Glomerular visceral epithelial cell (primary cell): ENCODE measurements around the gene PUS1.
"Not testable (repeated sequence)": the region's sequence is repeated elsewhere in the genome, so short reads cannot be mapped to it uniquely, and the experiment has no call there.

Experiments used
- DNase-seq: peaks from one replicate; pipeline ENCODE4 v3.0.0-alpha.2; 2016; ENCODE audit errors: extremely low spot score

Gene PUS1

DNA sequence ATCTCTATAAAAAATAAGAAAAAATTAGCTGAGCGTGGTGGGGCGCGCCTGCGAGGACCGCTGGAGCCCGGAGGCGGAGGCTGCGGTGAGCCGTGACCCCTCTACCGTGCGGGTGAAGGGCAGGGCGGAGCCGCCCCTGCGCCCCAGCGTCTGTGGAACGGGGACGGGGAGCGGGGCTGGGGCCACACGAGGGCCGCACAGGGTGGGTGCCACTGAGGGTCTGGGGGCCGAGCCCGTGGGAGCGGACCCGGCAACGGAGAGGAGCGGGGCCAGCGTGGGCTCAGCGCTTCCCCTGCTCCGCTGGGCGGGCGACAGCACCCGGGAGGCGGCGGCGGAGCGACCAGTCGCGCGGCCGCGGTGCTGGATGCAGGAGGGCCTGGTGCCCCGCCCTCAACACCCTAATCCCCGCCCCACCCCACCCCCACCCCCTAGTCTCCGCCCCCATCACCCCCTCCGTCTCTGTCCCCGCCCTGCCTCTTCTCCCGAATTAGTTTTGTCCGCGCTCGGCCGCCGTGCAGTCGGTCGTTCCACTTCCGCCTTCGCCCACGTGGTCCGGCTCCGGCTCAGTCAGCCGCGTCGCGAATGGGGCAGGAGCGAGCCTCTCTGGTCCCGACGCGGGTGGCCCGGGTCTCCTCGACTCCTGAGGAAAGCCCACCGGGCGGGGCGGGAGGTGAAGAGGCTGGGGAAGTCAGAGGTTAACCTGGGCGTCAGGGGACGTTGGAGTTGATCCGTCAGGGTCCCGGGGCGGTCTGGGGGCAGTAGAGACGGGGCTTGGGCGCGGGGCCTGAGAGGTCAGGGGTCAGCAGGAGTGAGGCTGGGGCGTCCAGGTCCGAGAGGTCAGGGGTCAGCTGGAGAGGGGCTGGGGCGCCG is at the start of gene PUS1:
Gene PUS1 (plus strand): TSS at position 566 of the 870 bp plus-strand sequence. CDS start 447 bp downstream, outside the sequence.
- peak; percentile 95 for DNase-seq

DNA sequence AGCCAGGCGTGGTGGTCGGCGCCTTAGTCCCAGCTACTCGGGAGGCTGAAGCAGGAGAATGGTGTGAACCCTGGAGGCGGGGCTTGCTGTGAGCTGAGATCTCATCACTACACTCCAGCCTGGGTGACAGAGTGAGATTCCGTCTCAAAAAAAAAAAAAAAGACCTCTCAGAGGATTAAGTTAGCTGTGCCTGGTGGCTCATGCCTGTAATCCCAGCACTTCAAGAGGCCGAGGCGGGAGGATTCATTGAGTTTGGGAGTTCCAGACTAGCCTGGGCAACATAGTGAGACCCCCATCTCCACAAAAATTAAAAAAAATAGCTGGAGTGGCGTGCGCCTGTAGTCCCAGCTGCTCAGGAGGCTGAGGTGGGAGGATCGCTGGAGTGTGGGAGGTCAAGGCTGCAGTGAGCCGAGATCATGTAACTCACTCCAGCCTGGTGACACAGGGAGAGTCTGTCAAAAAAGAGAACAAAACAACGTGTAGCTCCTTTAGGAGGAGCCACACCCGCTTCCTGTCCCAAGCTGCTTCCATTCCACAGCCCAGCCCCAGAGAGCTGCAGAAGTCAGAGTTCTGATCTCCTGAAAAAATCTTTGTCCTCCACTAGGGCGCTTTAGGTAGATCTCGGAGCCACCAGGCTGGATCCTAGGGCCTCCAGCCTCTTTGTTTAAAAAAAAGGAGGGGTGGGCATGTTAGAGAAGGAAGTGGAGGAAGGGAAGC is 46.1 kb upstream of the PUS1 start:
- no peak for DNase-seq

DNA sequence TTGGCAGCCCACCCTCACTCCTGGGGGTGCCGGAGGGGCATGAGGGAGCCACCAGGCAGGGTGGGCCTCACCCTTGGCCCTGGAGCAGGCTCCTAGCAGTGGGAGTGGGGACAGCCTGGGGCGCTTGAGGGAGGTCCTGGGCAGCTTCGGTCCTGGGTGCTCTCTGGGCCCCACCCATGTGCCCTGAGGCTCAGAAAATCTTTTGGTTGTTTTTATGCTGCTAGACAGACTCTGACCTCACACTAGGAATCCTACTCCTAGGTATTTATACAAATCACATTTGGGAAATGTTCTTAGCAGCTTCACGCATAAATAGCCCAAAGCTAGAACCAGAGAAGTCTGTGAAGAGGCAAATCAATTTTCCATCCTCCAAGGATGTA is 45.6 kb upstream of the PUS1 start:
- DNase-seq, result no peak

DNA sequence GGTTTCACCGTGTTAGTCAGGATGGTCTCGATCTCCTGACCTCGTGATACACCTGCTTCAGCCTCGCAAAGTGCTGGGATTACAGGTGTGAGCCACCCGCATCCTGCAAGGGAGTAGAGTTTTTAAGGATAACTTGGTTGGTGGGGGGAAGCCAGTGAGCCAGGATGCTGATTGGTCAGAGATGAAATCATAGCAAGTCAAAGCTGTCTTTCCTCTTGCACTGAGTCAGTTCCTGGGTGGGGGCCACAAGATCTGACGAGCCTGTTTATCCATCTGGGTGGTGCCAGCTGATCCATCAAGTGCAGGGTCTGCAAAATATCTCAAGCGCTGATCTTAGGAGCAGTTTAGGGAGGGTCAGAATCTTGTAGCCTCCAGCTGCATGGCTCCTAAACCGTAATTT is 44.0 kb upstream of the PUS1 start:
- DNase-seq, result not testable (repeated sequence)

DNA sequence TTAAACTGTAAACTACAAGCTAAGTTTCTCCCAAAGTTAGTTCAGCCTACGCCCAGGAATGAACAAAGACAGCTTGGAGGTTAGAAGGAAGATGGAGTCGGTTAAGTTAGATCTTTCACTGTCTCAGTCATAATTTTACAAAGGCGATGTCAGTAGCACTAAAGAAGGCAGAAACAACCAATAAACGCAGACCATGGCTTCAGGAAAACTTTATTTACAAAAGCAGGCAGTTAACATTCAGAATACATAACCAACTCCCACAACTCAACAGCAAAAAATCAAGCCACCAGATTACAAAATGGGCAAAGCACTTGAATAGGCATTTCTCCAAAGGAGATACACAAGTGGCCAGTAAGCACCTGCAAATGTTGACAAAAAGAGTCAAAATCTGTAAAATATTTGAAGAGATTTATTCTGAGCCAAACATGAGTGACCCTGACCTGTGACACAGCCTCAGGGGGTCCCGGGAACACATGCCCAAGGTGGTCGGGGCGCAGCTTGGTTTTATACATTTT is 43.5 kb upstream of the PUS1 start:
- no peak for DNase-seq

DNA sequence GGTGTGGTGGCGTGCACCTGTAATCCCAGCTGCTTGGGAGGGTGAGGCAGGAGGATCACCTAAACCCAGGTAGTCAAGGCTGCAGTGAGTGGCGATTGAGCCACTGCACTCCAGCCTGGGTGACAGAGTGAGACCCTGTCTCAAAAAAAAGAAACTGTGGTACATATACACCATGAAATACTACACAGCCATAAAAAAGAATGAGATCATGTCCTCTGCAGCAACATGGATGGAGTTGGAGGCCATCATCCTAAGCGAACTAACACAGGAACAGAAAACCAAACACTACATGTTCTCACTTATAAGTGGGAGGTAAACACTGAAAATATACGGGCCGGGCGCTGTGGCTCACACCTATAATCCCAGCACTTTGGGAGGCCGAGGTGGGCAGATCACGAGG is 37.4 kb upstream of the PUS1 start:
- DNase-seq, result not testable (repeated sequence)

DNA sequence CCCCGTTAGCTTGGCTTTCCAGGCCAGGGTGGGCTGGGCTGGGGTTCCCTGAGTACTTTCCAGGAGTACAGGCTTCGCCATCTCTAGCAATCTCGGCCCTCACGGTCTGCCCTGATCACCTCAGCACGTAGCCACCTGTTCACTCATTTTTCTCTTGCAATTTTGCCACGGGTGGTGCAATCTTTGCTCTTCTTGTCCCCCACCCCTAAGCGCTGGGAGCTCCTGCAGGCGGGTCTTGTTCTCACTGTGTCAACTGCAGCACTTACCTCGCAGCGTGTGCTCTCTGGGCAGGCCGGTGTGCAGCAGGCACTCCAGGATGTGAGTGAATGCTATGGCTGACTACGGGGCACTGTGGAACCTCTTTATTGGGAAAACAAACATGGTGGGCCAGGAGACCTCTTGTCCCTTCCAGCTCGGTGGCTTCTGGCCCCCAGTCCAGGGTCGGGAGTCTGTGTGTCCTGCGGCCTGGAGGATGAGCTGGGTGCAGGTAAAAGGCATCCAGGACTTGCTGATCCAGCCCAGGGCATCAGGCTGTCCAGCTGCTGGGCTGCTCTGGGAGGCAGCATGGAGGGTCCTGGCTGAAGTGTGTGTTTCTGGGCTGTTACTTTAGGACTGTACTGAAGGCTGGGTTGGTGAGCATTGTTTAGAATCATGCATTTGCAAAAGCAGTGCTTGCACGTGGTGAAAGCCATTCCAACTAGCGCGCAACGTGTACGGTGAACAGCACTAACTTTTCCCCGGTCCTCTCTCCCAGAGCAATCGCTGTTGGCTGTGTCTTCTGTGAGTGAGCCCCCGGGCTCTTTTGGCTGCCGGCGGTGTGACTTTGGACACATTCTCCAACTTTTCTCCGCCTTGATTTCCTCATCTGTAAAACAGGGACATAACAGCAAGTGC is 36.1 kb upstream of the PUS1 start:
- DNase-seq, result no peak

DNA sequence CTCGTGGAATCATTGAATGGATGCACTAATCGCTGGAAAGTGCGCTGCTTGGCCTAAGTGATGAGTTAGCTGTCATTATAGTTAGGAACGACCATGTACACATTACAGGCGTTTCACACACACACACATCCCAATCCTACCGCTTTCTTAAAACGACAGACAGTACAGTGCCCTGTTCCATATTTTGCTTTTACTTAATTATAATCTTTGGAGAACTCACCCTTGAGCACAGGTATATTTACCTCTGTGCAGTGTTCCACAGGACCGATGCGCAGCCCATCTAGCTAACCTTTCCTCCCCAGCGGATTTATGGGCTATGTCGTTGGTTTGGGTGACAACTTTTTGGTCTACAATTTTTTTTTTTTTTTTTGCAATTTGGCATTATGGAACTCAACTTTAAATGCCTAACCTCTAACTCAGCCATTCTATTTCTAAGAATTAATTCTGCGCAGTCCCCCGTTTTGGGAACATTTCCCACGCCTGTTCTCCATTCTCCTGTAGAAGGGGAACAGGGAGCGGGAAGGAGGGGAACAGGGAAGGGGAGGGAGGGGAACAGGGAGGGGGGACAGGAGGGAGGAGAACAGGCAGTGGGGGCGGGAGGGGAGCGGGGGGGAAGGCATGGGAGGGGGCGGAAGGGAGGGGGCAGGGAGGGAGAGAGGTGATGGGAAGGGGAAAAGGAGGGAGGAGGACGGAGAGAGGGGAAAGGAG is 35.3 kb upstream of the PUS1 start:
- no peak for DNase-seq

DNA sequence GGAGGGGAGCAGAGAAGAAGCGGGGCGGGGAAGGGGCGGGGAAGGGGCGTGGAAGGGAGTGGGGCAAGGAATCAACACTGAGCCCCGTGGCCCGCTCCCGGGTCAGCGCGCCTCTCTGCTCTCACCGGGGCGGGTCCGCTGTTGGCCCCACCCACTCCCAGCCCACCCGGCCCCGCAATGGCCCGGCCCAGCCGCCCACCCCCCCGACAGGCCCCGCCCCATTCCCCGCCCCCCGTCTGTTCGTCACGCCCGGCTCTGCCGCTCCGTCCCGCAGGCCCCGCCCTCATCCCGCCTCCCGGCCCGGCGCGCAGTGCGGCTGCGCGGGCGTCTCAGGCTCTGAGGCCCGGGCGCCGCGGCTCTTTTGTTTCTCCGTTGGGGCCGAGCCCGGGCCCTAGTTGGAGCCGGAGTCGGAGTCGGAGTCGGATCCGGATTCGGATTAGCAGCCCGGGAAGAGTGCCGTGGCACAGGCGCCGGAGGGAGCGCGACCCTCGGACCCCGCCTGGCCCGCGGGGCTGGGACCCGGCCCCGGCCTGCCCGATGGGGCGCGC is 34.7 kb upstream of the PUS1 start, which contains the start of gene ULK1:
Gene ULK1 (plus strand): TSS at position 310 of the 548 bp plus-strand sequence. CDS start 380 bp downstream, outside the sequence.
- peak; percentile 89 for DNase-seq

DNA sequence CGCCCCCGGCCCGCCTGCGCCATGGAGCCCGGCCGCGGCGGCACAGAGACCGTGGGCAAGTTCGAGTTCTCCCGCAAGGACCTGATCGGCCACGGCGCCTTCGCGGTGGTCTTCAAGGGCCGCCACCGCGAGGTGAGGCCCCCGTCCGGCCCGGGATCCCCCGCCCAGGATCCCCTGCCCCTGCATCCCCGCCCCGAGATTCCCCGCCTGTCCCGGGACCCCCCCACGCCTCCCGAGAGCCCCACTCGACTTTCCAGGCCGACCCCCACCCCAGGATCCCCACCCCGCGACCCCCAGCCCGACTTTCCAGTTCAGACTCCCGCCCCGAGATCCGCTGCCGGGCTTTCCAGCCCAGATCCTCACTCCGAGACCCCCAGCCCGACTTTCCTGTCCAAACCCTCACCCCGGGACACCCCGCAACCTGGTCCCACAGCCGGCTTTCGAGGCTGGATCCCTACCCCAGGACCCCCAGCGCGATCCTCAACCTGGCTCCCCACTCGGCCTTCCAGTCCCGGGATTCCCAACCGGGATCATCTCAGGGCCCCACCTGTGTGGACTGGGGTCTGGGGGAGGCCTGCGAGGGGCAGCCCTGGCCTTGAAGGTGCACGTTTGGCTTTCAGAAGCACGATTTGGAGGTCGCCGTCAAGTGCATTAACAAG is 34.0 kb upstream of the PUS1 start:
- no peak for DNase-seq

DNA sequence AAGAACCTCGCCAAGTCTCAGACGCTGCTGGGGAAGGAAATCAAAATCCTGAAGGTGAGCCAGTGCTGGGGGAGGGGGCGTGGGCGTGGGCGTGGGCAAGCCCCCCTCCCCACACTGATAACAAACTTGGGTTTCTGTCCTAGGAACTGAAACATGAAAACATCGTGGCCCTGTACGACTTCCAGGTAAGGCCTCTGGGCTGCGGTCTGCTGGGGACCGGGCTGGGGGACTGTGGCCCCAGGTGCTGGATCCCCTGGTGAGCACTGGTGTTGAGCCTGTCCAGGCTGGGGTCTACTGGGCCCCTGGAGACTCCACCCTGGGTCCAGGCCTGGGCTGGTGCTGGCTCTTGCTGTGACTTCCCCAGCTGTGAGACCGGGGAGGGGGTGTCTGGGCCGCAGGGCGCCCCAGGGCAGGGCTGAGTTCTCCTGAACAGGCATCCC is 33.4 kb upstream of the PUS1 start:
- no peak for DNase-seq

DNA sequence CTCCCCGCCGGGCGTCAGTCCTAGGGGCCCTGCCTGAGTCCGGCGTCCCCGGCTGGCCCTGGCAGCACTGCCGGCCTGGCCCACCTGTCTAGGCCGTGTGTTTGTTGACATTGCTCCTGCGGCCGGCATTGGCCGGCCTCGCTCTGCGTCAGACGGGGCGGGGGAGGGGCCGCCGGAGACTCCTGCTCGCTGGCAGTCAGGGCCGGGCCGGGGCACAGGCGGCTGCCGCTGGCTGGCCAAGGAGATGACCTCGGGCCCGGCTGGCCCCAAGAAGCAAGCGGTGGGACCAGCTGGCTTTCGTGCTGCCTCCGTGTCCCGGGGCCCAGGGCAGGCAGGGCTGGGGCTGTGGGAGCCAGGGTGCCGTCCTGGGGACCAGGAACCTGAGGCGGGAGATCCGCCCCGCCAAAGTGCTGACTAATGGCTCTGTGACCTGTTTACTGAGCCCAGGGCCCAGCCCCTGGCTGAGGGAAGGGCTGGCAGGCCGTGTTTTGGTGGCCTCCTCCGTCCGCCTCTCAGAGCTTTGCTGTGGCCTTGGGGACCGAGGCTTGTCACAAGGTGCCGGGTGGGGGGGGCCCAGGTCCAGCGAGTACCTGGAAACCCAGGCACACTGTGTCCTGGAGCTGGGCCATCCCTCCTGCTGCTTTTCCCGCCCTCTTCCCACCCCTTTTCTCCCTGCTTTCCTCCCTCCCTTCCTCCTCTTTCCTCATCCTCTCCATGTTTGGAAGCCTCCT is 32.8 kb upstream of the PUS1 start:
- peak; percentile 85 for DNase-seq

DNA sequence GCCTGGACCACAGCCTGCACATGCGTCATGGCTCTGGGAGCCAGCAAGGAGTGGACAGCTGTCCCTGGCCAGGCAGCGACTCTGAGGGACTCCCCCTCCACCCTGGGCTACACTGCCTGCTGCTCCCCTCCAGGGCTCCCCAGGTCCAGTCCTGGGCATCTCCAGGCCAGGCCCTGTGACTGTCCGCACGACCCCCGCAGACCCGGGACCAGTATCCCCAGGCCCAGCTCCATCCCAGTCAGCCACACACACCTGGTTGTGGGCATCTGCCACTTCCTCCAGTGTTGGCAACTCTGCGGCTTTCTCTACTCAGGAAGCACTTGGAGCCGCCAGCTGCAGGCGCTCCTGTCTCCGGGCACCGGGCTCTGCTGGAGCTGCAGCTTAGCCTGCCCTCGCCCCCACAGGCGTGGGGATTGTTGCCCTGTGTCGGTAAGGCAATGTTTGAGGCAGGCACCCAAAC is 32.2 kb upstream of the PUS1 start:
- no peak for DNase-seq

DNA sequence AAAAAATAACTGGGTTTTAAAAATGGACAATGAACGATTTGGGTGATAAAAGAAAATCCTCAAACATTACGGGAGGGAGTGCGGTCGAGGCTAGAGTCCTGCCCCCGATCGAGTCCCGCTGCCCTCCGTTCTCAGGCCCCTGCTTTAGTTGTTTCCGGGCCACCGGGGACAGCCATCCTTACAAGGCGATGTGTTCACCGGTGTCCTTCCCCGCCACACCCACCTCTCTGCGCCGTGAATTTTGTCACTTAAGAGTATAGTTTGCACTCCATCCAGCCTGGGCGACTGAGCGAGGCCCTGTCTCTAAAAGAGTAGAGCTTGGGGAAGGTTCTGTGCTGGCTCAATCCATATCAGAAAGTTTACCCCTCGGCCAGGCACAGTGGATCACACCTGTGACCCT is 31.8 kb upstream of the PUS1 start:
- no peak for DNase-seq

DNA sequence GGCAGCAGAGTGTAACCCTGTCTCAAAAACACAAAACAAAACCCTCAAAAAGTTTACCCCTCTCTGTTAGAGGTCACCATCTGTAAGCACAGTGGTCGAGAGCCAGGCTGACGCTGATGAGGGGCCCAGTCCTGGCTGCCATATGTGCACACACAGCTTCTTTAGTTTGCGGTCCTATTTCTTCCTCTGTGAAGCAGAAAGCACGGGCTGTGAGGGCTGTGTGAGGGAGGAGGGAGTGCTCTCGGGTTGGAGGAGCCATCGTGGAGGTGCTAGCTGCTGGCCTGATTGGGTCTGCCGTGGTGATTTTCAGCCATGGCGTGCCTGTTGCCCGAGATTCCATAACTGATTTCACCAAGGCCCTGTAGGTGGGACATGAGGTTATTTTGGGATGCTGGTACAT is 31.2 kb upstream of the PUS1 start:
- DNase-seq, result no peak

DNA sequence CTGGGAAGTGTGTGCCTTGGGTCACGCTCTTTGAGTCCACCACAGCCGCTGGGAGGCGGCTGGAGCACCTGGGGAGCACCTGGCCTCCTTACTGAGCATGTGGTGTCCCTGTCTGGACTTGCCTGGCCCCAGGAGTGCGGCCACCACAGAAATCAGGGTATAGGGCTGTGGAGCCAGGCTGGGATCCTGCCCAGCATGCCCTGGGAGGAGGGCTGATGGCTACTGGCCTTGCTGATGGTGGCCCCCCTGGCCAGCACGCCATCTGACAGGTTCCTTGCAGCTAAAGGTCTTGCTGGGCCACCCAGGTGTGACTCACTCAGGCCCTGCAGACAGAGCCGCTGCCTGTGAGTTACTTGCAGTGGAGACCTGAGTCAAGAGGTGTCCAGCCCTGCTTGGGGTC is 28.7 kb upstream of the PUS1 start:
- DNase-seq, result no peak

DNA sequence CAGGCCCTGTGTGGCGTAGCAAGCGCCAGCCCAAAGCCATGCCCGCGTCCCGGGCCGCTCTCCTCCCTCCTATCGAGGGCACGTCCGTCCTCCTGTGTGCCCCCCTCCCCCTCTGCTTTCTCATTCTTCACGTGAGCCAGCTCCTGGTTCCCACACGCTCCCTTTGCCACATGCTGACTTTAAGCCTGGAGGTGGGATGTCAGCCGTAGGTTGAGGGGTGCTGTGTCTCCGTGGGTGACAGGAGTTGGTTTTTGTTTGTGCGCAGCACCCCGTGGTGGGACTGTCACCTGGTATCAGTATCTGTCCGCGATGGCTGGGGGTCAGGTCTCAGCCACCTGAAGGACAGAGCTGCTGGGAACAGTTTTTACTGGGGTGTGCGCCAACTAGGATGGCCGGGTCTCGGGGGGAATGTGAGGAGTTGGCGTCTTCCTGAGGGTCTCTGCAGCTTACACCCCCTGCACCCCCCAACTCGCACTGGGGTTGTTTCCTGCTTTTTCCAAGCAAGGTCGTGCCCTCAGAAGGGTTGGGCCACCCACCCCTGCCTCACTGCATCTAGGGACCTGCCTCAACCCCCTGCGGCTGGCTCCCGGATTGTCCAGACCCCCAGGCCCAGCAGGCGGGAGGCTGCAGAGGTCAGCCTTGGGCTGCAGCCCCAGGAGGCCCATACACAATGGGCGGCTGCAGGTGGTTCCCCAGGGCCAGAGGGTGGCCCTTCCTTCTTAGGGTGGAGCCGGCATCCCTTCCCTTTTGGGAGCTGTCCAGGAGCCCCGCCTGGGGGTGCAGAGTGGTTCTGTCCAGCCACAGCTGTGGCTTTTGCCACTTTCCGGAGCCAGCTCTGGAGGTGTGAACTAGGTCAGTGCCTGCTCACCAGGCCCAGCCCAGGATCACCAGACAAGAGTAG is 27.4 kb upstream of the PUS1 start:
- DNase-seq, result no peak
